HEK293T (cell line): ENCODE measurements around the gene HBA2.
"Not testable (repeated sequence)": the region's sequence is repeated elsewhere in the genome, so short reads cannot be mapped to it uniquely, and the experiment has no call there.

Source experiments
- CTCF ChIA-PET: fragments of 350-600 bp; formaldehyde crosslinking; extraction: SDS; loops from one replicate; lab custom pipeline; 2021; ENCODE audit warnings: antibody characterized with exemption, inconsistent platforms; lab: Yijun Ruan, JAX
- POLR2A ChIA-PET: fragments of 350-600 bp; formaldehyde crosslinking; extraction: SDS; loops from one replicate; lab custom pipeline; 2020; ENCODE audit warnings: antibody characterized with exemption, inconsistent platforms; lab: Yijun Ruan, JAX
- DNase-seq: peaks from one replicate; pipeline ENCODE4 v3.0.0; 2012; ENCODE audit warnings: mixed read lengths; ENCODE audit errors: extremely low spot score
- ARNT ChIP-seq: fragments of 450-650 bp; IDR thresholded peaks from 2 replicates; pipeline ENCODE4 v1.6.1; 2017; ENCODE audit warnings: mild to moderate bottlenecking
- BHLHE40 ChIP-seq: fragments of 450-650 bp; IDR thresholded peaks from 2 replicates; pipeline ENCODE4 v1.6.1; 2016; ENCODE audit warnings: mild to moderate bottlenecking, moderate library complexity, borderline replicate concordance
- CTBP1 ChIP-seq: fragments of 450-650 bp; IDR thresholded peaks from 2 replicates; pipeline ENCODE4 v1.6.1; 2016; ENCODE audit warnings: borderline replicate concordance
- ELF4 ChIP-seq: fragments of 450-650 bp; IDR thresholded peaks from 2 replicates; pipeline ENCODE4 v1.6.1; 2017; ENCODE audit warnings: antibody characterized with exemption
- FOXA1 ChIP-seq: fragments of 450-650 bp; IDR thresholded peaks from 2 replicates; pipeline ENCODE4 v1.6.1; 2016; ENCODE audit warnings: mild to moderate bottlenecking
- FOXK2 ChIP-seq: fragments of 450-650 bp; IDR thresholded peaks from 2 replicates; pipeline ENCODE4 v1.6.1; 2016; ENCODE audit warnings: mild to moderate bottlenecking
- FOXM1 ChIP-seq: fragments of 450-650 bp; IDR thresholded peaks from 2 replicates; pipeline ENCODE4 v1.6.1; 2017; ENCODE audit warnings: mild to moderate bottlenecking, borderline replicate concordance
- HDGF ChIP-seq: fragments of 450-650 bp; IDR thresholded peaks from 2 replicates; pipeline ENCODE4 v1.6.1; 2017; ENCODE audit warnings: antibody characterized with exemption, borderline replicate concordance
- L3MBTL2 ChIP-seq: fragments of 450-650 bp; conservative IDR thresholded peaks from 2 replicates; pipeline ENCODE4 v1.6.1; 2016; ENCODE audit warnings: mild to moderate bottlenecking
- LEF1 ChIP-seq: fragments of 450-650 bp; IDR thresholded peaks from 2 replicates; pipeline ENCODE4 v1.6.1; 2017; ENCODE audit warnings: mild to moderate bottlenecking, borderline replicate concordance
- NFRKB ChIP-seq: fragments of 450-650 bp; IDR thresholded peaks from 2 replicates; pipeline ENCODE4 v1.6.1; 2016; ENCODE audit warnings: mild to moderate bottlenecking, moderate library complexity
- SP1 ChIP-seq: fragments of 450-650 bp; IDR thresholded peaks from 2 replicates; pipeline ENCODE4 v1.6.1; 2017
- SUZ12 ChIP-seq: fragments of 450-650 bp; IDR thresholded peaks from 2 replicates; pipeline ENCODE4 v1.6.1; 2016; ENCODE audit warnings: mild to moderate bottlenecking
- TARDBP ChIP-seq: fragments of 450-650 bp; IDR thresholded peaks from 2 replicates; pipeline ENCODE4 v1.6.1; 2016
- ZNF384 ChIP-seq: fragments of 450-650 bp; IDR thresholded peaks from 2 replicates; pipeline ENCODE4 v1.6.1; 2016
- TF ChIP-seq, protein P1 (sequence below): fragments of 450-650 bp; IDR thresholded peaks from 2 replicates; pipeline ENCODE4 v1.6.1; 2016

The HBA2 gene

DNA sequence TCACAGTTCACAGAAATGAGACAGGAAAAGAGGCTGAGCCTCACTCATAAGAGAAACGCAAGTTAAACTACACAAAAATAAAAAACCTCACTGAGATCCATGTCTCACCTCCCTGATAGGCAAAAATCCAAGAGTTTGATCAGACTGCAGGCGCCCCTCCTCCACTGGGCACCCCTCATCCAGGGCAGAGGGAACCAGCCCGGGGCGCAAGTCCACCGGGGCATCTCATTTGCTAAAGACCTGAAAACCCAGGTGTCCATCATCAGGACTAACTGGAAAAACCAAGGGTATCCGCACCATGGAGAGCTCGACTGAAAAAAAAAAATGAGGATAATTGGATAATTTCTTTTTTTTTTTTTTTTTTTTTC is 17.7 kb upstream of the HBA2 start:
- ChIA-PET POLR2A (no interaction called here), CTCF (interaction anchor here (1.2 kb wide), 1 partner anchor 23 kb away, joined by 4 read pairs; no protein-coding TSS in a partner anchor)
- TF ChIP-seq FOXM1 (no peak), BHLHE40 (no peak), FOXA1 (no peak), ZNF384 (no peak), NFRKB (no peak), LEF1 (no peak), ARNT (no peak), HDGF (no peak), ELF4 (no peak), SUZ12 (no peak), SP1 (no peak), FOXK2 (no peak), L3MBTL2 (no peak), CTBP1 (no peak), TARDBP (no peak)
- TF ChIP-seq, protein P1, sequence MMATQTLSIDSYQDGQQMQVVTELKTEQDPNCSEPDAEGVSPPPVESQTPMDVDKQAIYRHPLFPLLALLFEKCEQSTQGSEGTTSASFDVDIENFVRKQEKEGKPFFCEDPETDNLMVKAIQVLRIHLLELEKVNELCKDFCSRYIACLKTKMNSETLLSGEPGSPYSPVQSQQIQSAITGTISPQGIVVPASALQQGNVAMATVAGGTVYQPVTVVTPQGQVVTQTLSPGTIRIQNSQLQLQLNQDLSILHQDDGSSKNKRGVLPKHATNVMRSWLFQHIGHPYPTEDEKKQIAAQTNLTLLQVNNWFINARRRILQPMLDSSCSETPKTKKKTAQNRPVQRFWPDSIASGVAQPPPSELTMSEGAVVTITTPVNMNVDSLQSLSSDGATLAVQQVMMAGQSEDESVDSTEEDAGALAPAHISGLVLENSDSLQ = no peak
- no peak for DNase-seq

DNA sequence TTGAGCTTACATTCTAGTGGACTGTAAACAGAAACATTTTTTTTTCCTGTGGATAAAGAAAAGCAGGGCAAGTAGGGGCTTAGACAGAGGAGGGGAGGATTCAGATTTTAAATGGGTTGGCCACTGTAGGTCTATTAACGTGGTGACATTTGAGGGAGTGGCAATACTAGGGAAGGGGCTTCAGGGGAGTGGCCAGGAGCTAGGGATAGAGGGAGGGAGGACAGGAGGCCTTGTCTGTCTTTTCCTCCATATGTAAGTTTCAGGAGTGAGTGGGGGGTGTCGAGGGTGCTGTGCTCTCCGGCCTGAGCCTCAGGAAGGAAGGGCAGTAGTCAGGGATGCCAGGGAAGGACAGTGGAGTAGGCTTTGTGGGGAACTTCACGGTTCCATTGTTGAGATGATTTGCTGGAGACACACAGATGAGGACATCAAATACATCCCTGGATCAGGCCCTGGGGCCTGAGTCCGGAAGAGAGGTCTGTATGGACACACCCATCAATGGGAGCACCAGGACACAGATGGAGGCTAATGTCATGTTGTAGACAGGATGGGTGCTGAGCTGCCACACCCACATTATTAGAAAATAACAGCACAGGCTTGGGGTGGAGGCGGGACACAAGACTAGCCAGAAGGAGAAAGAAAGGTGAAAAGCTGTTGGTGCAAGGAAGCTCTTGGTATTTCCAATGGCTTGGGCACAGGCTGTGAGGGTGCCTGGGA is 13.4 kb upstream of the HBA2 start:
- ChIA-PET POLR2A (interaction anchor here (1.2 kb wide), 1 partner anchor 12 kb away, joined by 3 read pairs; no protein-coding TSS in a partner anchor), CTCF (interaction anchor here (0.6 kb wide), 1 partner anchor 52 kb away, joined by 4 read pairs; no protein-coding TSS in a partner anchor)
- no peak for TF ChIP-seq ZNF384
- no peak for TF ChIP-seq HDGF
- no peak for TF ChIP-seq ELF4
- TF ChIP-seq NFRKB = no peak
- TF ChIP-seq, protein P1 = no peak
- TF ChIP-seq ARNT = no peak
- TF ChIP-seq SP1 = no peak
- TF ChIP-seq SUZ12 = no peak
- TF ChIP-seq LEF1 = no peak
- TF ChIP-seq FOXA1 = no peak
- TF ChIP-seq TARDBP = no peak
- no peak for TF ChIP-seq FOXM1
- no peak for TF ChIP-seq FOXK2
- no peak for TF ChIP-seq L3MBTL2
- TF ChIP-seq CTBP1 = no peak
- TF ChIP-seq BHLHE40 = no peak
- no peak for DNase-seq

DNA sequence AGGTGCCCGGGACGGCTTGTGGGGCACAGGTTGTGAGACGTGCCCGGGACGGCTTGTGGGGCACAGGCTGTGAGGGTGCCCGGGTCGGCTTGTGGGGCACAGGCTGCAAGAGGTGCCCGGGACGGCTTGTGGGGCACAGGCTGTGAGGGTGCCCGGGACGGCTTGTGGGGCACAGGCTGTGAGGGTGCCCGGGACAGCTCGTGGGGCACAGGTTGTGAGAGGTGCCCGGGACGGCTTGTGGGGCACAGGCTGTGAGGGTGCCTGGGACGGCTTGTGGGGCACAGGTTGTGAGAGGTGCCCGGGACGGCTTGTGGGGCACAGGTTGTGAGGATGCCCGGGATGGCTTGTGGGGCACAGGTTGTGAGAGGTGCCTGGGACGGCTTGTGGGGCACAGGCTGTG is 12.4 kb upstream of the HBA2 start:
- POLR2A ChIA-PET, DNase-seq, CTCF ChIA-PET: not testable (repeated sequence)

DNA sequence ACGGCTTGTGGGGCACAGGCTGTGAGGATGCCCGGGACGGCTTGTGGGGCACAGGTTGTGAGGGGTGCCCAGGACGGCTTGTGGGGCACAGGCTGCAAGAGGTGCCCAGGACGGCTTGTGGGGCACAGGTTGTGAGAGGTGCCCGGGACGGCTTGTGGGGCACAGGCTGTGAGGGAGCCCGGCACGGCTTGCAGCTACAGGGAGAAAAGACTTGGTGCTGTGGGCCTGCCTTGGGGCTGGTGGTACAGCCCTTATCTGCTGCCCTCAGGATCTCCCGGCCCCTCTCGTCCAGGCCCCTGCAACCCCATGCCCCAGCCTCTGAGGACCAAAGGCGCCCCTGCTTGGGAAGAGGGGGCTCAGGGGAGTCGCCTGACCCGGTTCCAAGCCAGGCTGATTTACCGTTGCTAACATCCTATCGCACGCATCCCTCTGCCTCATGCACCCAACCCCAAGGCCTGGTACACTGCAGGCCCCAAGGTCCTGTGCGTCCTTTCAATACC is 11.9 kb upstream of the HBA2 start:
- no peak for DNase-seq
- POLR2A ChIA-PET = interaction anchor here (1.1 kb wide), 1 partner anchor 10 kb away, joined by 5 read pairs; no protein-coding TSS in a partner anchor
- CTCF ChIA-PET = no interaction called here
- TF ChIP-seq SUZ12 (no peak), BHLHE40 (no peak), FOXM1 (no peak), ELF4 (no peak), FOXK2 (no peak), NFRKB (no peak), CTBP1 (no peak), ARNT (no peak), TARDBP (no peak), LEF1 (no peak), L3MBTL2 (no peak)
- TF ChIP-seq, protein P1 = no peak

DNA sequence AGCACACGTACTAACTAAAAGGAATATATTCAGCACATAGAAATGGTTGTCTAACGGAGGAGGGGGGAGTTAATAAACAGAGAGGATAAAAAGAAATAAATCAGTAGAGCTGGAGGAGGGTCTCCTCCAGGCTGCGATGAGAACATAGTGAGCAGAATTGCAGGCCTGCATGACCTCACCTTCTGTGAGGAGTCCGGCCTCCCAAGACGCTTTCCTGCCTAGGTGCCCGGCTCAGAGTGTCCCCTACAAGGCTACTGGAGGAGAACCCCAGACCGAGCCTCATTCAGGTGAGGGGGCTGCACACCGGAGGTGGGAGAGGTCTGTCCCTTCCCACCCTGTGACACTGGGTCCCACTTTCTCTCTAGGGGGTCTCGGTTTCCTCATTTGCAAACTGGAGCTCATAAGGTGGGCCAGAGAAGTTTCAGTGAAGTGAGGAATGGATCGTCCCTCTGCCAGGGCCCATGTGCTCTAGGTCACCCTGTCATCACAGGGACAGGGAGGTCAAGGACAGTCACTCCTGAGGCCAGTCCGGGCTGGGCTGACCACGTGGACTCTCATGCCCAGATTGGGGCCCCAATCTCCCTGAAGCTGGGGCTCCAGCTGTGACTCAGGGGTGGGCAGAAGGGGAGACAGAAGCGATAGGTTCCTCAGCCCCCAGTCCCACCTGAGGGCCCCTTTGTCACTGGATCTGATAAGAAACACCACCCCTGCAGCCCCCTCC is 10.2 kb upstream of the HBA2 start:
- ChIA-PET CTCF (interaction anchor here (0.6 kb wide), 1 partner anchor 47 kb away, joined by 3 read pairs; no protein-coding TSS in a partner anchor), POLR2A (no interaction called here)

DNA sequence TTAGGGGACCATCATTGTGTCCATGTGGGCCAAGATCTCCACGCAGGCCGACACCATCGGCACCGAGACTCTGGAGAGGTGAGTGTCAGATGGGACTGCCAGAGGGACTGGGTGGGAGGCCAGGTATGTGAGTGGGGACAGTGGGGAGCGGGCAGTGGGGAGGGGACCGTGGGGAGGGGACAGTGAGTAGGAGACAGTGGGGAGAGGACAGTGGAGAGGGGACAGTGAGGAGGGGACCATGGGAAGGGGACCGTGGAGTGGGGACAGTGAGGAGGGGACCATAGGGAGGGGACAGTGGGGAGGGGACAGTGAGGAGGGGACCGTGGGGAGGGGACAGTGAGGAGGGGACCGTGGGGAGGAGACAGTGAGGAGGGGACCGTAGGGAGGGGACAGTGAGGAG is 9.5 kb upstream of the HBA2 start:
- CTCF ChIA-PET = interaction anchor here (0.6 kb wide), 1 partner anchor 48 kb away, joined by 3 read pairs; no protein-coding TSS in a partner anchor
- POLR2A ChIA-PET, DNase-seq: not testable (repeated sequence)

More for the DNA sequence above, 10.2 kb upstream of the HBA2 start:
- TF ChIP-seq TARDBP (no peak), FOXM1 (no peak), ELF4 (no peak), BHLHE40 (no peak), FOXK2 (no peak), FOXA1 (no peak), L3MBTL2 (no peak), SUZ12 (no peak)
- TF ChIP-seq, protein P1 = no peak
- DNase-seq = no peak

DNA sequence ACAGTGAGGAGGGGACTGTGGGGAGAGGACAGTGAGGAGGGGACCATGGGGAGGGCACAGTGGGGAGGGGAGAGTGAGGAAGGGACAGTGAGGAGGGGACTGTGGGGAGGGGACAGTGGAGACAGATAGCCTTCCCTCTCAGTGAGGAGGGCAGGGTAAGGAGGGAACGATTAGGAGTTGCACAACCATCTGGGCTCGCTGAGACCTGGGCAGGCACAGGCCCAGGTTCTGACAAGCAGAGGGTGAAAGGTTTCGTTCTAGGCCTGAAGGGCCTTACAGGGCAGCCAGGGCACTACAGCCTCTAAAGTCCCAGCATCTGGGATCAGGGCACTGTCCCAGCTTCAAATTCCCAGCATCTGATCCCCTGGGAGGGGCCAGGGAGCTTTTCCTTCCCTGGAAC is 9.0 kb upstream of the HBA2 start:
- POLR2A ChIA-PET, CTCF ChIA-PET, DNase-seq: not testable (repeated sequence)

DNA sequence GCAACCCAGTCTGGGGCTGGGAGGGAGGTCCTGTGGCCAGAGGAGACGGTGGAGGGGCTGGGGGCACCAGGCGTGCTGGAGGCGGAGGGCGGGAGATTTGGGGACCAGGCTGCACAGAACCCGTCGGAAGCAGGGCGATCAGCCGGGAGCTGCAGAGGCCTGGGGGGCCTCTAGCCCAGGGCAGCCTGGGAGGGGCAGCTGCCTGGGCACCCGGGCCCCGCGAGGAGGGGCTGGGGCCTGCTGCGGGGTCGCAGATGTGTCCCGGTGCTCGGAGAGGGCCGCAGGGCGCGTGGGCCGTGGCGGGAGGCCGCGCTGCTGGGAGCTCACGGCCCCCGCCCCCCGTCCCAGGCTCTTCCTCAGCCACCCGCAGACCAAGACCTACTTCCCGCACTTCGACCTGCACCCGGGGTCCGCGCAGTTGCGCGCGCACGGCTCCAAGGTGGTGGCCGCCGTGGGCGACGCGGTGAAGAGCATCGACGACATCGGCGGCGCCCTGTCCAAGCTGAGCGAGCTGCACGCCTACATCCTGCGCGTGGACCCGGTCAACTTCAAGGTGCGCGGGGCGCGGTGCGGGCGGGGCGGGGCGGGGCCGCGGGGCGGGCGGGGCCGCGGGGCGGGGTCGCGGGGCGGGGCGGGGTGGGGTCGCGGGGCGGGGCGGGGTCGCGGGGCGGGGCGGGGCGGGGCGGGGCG is 8.4 kb upstream of the HBA2 start:
- CTCF ChIA-PET, POLR2A ChIA-PET, DNase-seq: not testable (repeated sequence)
